WI38 (cell line): ENCODE measurements around the gene SMYD2.
"Not testable (repeated sequence)": the region's sequence is repeated elsewhere in the genome, so short reads cannot be mapped to it uniquely, and the experiment has no call there.

Source experiments
- H3K4me3 ChIP-seq: 2 replicates; pipeline ENCODE4 v1.5.1; 2011; ENCODE audit warnings: low read depth, mild to moderate bottlenecking, control low read depth, low read length
- TF ChIP-seq, protein P1 (sequence below): IDR thresholded peaks from 2 replicates; pipeline ENCODE4 v1.5.1; 2012; ENCODE audit warnings: low read depth, mild to moderate bottlenecking, control low read depth, low read length

SMYD2 gene

DNA sequence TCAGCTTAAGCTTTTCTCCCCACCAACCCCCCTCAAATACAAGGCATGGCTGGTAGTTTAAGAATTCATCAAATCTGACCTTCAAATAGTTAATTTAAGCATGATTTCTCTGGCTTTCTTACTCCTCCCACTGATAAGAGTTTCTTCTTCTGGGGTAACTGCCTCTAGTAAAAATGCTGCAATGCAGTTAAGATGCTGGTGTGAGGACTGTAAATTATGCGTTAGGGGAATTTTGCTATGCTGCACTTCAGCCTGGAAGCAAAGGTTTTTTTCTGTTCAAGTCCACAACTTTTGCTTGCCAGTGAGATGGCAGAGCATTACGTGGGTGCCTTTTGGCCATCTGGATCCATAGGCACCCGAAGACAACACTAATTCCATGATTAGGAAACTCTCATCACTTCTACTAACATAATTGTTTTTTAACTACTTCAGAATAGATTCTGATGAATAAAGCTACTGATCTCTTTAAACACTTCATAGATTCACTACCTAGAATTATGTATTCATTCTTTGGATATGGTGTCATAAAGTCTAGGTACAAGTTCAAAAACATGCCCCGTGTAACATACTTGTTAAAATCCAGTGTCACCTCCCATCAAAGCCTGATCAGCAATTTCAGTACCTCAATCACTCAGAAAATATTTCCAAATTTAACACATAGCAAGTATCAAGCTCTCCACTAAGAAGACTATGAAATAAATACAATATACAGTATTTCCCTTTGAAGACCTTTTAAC, 8.8 kb upstream of the SMYD2 start:
- no peak overlapping the region for H3K4me3 ChIP-seq
- TF ChIP-seq, protein P1, sequence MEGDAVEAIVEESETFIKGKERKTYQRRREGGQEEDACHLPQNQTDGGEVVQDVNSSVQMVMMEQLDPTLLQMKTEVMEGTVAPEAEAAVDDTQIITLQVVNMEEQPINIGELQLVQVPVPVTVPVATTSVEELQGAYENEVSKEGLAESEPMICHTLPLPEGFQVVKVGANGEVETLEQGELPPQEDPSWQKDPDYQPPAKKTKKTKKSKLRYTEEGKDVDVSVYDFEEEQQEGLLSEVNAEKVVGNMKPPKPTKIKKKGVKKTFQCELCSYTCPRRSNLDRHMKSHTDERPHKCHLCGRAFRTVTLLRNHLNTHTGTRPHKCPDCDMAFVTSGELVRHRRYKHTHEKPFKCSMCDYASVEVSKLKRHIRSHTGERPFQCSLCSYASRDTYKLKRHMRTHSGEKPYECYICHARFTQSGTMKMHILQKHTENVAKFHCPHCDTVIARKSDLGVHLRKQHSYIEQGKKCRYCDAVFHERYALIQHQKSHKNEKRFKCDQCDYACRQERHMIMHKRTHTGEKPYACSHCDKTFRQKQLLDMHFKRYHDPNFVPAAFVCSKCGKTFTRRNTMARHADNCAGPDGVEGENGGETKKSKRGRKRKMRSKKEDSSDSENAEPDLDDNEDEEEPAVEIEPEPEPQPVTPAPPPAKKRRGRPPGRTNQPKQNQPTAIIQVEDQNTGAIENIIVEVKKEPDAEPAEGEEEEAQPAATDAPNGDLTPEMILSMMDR, result no peak

DNA sequence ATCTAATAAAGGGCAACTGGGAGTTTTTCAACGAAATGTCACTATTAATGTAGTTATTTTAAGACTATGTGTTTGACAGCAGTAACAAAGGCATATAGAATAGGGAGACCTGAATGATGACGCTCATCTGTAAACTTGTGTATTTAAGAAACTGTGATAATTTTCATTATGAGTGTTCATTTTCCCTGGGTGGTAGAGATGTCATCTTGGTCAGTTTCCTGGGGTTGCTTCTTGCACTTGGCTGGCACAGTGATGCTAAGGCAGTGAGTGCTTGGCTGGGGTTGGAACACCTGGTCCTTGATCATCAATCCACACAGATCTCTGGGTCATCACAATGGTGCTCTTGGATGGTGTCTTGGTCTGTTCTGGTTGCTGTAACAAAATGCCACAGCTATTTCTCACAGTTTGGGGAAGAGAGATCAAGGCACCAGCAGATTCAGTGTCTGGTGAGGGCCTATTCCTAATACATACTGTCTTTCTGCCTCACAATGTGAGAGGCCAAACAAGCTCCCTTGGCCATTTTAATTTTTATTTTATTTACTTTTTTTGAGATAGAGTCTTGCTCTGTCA, 7.9 kb upstream of the SMYD2 start:
- TF ChIP-seq, protein P1, result no peak
- H3K4me3 ChIP-seq, result no peak overlapping the region

DNA sequence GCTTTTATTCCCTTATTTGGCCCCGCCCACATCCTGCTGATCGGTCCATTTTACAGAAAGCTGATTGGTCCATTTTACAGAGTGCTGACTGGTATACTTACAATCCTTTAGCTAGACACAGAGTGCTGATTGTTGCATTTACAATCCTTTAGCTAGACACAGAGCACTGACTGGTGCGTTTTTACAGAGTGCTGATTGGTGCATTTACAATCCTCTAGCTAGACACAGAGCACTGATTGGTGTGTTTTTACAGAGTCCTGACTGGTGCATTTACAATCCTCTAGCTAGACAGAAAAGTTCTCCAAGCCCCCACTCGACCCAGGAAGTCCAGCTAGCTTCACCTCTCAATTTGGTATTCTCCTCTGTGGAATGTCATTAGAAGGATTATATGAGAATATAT, 5.3 kb upstream of the SMYD2 start:
- H3K4me3 ChIP-seq, result not testable (repeated sequence)

DNA sequence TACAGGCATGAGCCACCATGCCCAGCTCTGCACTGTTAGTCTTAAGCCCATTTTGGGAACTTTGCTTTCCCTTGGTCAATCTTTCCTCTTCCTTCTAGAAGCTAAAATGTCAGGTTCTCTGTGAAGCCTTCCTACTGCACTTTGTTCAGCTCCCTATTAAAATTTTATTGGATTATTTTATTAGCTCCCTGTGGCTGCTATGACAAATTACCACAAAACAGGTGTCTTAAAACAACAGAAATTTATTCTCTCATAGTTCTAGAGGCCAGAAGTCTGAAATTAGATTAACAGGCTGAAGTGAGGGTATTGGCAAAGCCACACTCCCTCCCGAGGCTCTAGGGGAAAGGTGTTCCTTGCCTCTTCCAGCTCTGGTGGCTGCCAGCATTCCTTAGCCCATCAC, 4.2 kb upstream of the SMYD2 start:
- TF ChIP-seq, protein P1, result no peak
- no peak overlapping the region for H3K4me3 ChIP-seq

DNA sequence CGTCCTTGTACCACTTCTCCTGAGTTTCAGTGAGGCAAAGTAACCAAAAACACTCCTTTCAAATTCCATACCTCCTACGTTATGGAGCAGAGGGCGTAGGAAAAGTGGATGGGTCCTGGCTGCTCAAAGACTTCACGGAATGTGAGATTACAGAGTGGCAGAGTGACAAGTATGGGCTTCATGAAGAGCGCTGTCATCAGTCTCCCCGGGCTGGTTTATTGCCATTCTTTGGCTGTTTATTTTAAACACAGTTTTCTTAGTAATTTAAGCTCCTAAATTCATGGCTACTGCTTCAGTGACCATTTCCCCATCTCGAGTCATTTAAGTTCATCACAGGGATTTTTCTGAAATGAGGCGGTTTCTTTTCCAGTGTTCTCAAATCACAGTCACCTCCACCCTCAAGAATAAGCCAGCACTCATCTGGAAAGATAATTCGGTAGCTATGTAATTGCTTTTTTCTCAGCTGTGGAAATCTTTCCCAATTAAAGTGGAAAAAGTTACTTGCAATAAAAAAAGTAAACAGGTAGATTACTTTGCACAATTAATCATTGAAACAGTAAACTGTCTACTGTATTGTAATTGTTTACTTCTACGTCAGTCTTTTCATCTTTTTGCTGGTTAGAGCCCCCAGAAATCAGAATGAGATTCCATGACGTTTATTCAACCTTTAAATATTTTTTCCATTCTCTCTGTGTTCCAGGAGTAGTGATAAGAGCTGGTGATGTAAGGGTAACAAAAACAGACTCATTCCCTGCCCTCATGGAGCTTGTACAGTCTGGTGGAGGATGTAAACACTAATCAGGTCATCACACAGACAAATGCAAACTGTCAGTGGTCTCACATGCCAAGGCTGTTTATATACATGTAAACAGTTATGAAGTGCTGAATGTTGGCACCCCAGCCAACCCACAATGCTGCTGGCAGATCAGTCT, 3.0 kb upstream of the SMYD2 start:
- no peak overlapping the region for H3K4me3 ChIP-seq
- TF ChIP-seq, protein P1, result no peak

DNA sequence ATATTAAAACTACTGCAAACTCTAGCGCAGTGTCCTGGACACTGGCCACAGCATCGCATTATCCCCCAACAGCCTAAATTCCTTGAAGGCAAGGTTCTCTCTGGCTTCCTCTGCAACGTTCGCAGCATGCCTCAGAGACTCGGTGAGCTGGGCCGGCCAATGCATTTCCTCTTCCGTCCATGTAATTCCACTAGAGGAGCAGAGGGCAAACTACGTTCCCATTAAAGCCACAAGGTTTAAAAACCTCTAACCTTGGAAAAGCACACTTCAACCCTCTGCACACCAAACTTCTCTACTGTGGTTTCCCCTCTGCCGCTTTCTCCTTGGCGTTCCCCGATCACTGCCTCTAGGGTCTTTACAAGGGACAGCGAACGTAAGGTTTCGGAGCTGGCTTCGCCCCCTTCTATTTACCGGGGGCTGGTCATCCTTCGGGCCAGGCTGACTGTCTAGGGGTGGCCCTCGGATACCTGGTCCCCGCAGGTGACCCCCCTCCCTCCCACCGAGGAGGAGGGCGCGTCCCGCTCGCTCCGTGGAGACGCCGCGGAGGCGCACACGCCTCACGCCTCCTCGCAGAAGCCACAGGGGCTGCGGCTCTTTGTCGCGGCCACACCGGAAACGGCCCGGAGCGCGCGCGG, 456 bp upstream of the SMYD2 start:
- peak overlapping the region; percentile 74 for H3K4me3 ChIP-seq
- TF ChIP-seq, protein P1, result no peak
